Mesenchymal stem cell (in vitro differentiated cells and primary cell): ENCODE results near the gene TTLL9.

Experiments
- DNase-seq: peaks from one replicate; pipeline ENCODE4 v3.0.0-alpha.2; 2013
- H2AFZ ChIP-seq: one replicate; pipeline ENCODE4 v1.6.1; 2013; ENCODE audit warnings: low read depth, mild to moderate bottlenecking, control low read depth, inconsistent platforms, low read length, moderate library complexity
- H2AK5ac ChIP-seq: 2 replicates; pipeline ENCODE4 v1.6.1; 2013; ENCODE audit warnings: low read length, moderate library complexity, mild to moderate bottlenecking, inconsistent platforms; ENCODE audit not compliant: severe bottlenecking
- H2BK120ac ChIP-seq: one replicate; pipeline ENCODE4 v1.6.1; 2013; ENCODE audit warnings: low read depth, mild to moderate bottlenecking, inconsistent platforms, low read length, moderate library complexity
- H2BK12ac ChIP-seq, 2 experiments: one replicate each; pipeline ENCODE4 v1.6.1; 2013; ENCODE audit warnings: inconsistent platforms in 2 of 2, low read length in 2 of 2, mild to moderate bottlenecking in 2 of 2, moderate library complexity in 2 of 2, control low read depth in 1 of 2
- H2BK15ac ChIP-seq: one replicate; pipeline ENCODE4 v1.6.1; 2013; ENCODE audit warnings: mild to moderate bottlenecking, low read depth, inconsistent platforms; ENCODE audit not compliant: poor library complexity, severe bottlenecking
- H2BK5ac ChIP-seq: 2 replicates; pipeline ENCODE4 v1.6.1; 2013; ENCODE audit warnings: low read depth, mild to moderate bottlenecking, low read length, control low read depth, inconsistent platforms; ENCODE audit not compliant: poor library complexity, severe bottlenecking
- H3K14ac ChIP-seq, 2 experiments: one replicate each; pipeline ENCODE4 v1.6.1; 2013; ENCODE audit warnings: inconsistent platforms in 2 of 2, low read length in 2 of 2, control low read depth in 1 of 2, mild to moderate bottlenecking in 1 of 2, moderate library complexity in 1 of 2
- H3K18ac ChIP-seq, 2 experiments: one replicate each; pipeline ENCODE4 v1.6.1; 2013; ENCODE audit warnings: inconsistent platforms in 2 of 2, low read length in 2 of 2, control low read depth in 1 of 2, low read depth in 1 of 2, mild to moderate bottlenecking in 1 of 2
- H3K23ac ChIP-seq, 2 experiments: one replicate each; pipeline ENCODE4 v1.6.1; 2013; ENCODE audit warnings: inconsistent platforms in 2 of 2, low read length in 2 of 2, mild to moderate bottlenecking in 2 of 2, moderate library complexity in 2 of 2, control low read depth in 1 of 2
- H3K27ac ChIP-seq: 2 replicates; pipeline ENCODE4 v1.5.1; 2013; ENCODE audit warnings: mild to moderate bottlenecking, moderate library complexity, low read length, control low read depth, inconsistent platforms; ENCODE audit not compliant: poor library complexity, severe bottlenecking
- H3K27me3 ChIP-seq, 2 experiments: 2 replicates each; pipeline versions ENCODE4 v1.6.1 to v1.7.0; 2013; ENCODE audit warnings: low read length in 2 of 2, mild to moderate bottlenecking in 2 of 2, moderate library complexity in 2 of 2, control low read depth in 1 of 2, inconsistent platforms in 1 of 2; ENCODE audit not compliant: control insufficient read depth in 1 of 2, insufficient read depth in 1 of 2
- H3K36me3 ChIP-seq, 2 experiments: 2 replicates each; pipeline versions ENCODE4 v1.6.1 to v1.7.0; 2013; ENCODE audit warnings: low read length in 2 of 2, control low read depth in 1 of 2, inconsistent platforms in 1 of 2, low read depth in 1 of 2, mild to moderate bottlenecking in 1 of 2; ENCODE audit not compliant: insufficient read depth in 2 of 2, control insufficient read depth in 1 of 2
- H3K4ac ChIP-seq, 2 experiments: one replicate each; pipeline ENCODE4 v1.6.1; 2013; ENCODE audit warnings: inconsistent platforms in 2 of 2, low read length in 2 of 2, mild to moderate bottlenecking in 2 of 2, moderate library complexity in 2 of 2, control low read depth in 1 of 2, low read depth in 1 of 2
- H3K4me1 ChIP-seq: 2 replicates; pipeline ENCODE4 v1.6.1; 2013; ENCODE audit warnings: low read depth, low read length, control low read depth; ENCODE audit not compliant: control insufficient read depth, insufficient read depth
- H3K4me2 ChIP-seq: 2 replicates; pipeline ENCODE4 v1.6.1; 2013; ENCODE audit warnings: low read length, mild to moderate bottlenecking, inconsistent platforms; ENCODE audit not compliant: poor library complexity, severe bottlenecking
- H3K4me3 ChIP-seq, 2 experiments: 2 replicates each; pipeline versions ENCODE4 v1.5.1 to v1.7.0; 2013; ENCODE audit warnings: low read length in 2 of 2, mild to moderate bottlenecking in 2 of 2, control low read depth in 1 of 2, low read depth in 1 of 2; ENCODE audit not compliant: insufficient read depth in 1 of 2
- H3K79me1 ChIP-seq: replicated peaks from 2 replicates; pipeline ENCODE4 v1.6.1; 2013; ENCODE audit warnings: mild to moderate bottlenecking, control low read depth, low read length, inconsistent platforms; ENCODE audit not compliant: poor library complexity, severe bottlenecking
- H3K9ac ChIP-seq: 2 replicates; pipeline ENCODE4 v1.7.0; 2013; ENCODE audit warnings: mild to moderate bottlenecking, low read length, moderate library complexity
- H3K9me3 ChIP-seq: 2 replicates; pipeline ENCODE4 v1.7.0; 2013; ENCODE audit warnings: mild to moderate bottlenecking, low read length; ENCODE audit not compliant: control insufficient read depth
- H4K8ac ChIP-seq: one replicate; pipeline ENCODE4 v1.6.1; 2013; ENCODE audit warnings: inconsistent platforms, mild to moderate bottlenecking, low read length, moderate library complexity
- H4K91ac ChIP-seq: one replicate; pipeline ENCODE4 v1.6.1; 2013; ENCODE audit warnings: mild to moderate bottlenecking, low read length, inconsistent platforms
- WGBS: methylation state at CpG from one replicate; pipeline ENCODE4 v1.1.7; 2013; ENCODE audit warnings: mixed read lengths; 5-methylcytosine and 5-hydroxymethylcytosine counted together

Gene TTLL9

DNA sequence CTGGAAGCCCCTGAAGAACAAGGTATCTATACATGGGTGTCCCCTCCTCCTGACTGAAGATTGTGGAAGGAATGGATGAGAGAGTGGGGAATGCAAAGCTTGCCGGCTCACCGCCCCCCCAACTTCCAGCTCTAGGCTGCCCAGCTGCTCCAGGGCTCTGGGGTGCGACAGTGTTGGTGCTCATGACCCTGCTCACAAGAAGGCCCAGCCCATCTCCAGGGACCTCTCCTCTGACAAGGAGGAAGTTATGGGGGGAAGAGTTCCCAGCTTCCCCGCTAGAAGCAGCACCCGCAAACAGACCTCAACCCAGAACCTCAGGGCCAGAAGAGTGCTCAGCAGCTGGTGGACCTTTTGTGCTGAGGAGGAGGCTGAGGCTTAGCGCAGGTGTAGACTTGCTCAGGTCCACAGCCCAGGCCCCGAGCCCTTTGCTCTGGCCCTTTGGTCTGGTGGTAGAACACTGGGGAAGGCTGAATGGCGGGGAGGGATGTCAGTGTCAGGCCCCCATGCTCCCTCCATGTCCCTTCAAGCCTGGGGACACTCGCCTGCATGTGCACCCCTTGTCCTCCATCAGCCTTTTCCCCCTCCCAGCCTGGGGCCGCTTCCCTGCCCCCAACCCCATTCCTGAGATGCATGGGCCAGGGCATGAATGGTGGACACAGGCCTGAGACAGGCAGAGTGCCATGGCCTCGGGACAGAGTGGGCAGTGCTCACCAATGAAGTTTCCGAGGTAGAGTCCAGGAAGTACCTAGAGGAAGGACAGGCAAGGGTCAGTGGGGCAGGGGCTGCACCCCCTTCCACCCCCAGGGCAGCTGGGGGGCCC lies 1.4 kb upstream of the TTLL9 start:
- no peak overlapping the region for H3K23ac ChIP-seq
- no peak overlapping the region for H2AFZ ChIP-seq
- peaks cover 12% of the 10 kb centered on the region for H3K4me1 ChIP-seq
- no peak overlapping the region for H3K14ac ChIP-seq
- no peak overlapping the region for H4K8ac ChIP-seq
- no peak overlapping the region for H3K27ac ChIP-seq
- H3K4me2 ChIP-seq: no peak overlapping the region
- no peak overlapping the region for H2BK5ac ChIP-seq
- WGBS: 87% methylated on average over 11 of the region's 12 CpGs
- DNase-seq: no peak
- H3K79me1 ChIP-seq: no peaks in the 10 kb centered on the region
- no peaks in the 10 kb centered on the region for H3K9me3 ChIP-seq
- H2AK5ac ChIP-seq: no peak overlapping the region
- H2BK12ac ChIP-seq: no peak overlapping the region
- peaks cover 81 to 86% of the 10 kb centered on the region in 2 experiments for H3K27me3 ChIP-seq
- no peak overlapping the region for H2BK120ac ChIP-seq
- H3K4ac ChIP-seq: no peak overlapping the region
- no peaks in the 10 kb centered on the region for H3K36me3 ChIP-seq
- H4K91ac ChIP-seq: no peak overlapping the region
- H3K9ac ChIP-seq: no peak overlapping the region
- H2BK15ac ChIP-seq: no peak overlapping the region
- no peak overlapping the region for H3K4me3 ChIP-seq
- H3K18ac ChIP-seq: no peak overlapping the region

GRCh38 chr20:31869673-31869941 lies 827 bp upstream of the TTLL9 start:
- Histone ChIP-seq H3K9ac (peak overlapping the region; percentile 81), H3K4ac (no peak overlapping the region), H3K27me3 (peaks cover 78 to 83% of the 10 kb centered on the region in 2 experiments), H2BK12ac (no peak overlapping the region), H4K8ac (no peak overlapping the region), H3K4me2 (peak overlapping the region; percentile 79), H3K27ac (no peak overlapping the region), H2AK5ac (no peak overlapping the region), H3K14ac (peak overlapping the region in 1 of 2 experiments; percentile 35), H3K18ac (peak overlapping the region in 1 of 2 experiments; percentile 80), H2BK5ac (no peak overlapping the region), H3K36me3 (no peaks in the 10 kb centered on the region), H3K4me1 (peaks cover 12% of the 10 kb centered on the region), H2BK15ac (no peak overlapping the region), H3K9me3 (no peaks in the 10 kb centered on the region), H4K91ac (no peak overlapping the region), H3K79me1 (no peaks in the 10 kb centered on the region), H3K23ac (peak overlapping the region in 1 of 2 experiments; percentile 97), H3K4me3 (peak overlapping the region in 1 of 2 experiments; percentile 72), H2BK120ac (no peak overlapping the region), H2AFZ (peak overlapping the region; percentile 85)
- WGBS: 18% methylated on average over 1 of the region's 1 CpG
- no peak for DNase-seq

DNA sequence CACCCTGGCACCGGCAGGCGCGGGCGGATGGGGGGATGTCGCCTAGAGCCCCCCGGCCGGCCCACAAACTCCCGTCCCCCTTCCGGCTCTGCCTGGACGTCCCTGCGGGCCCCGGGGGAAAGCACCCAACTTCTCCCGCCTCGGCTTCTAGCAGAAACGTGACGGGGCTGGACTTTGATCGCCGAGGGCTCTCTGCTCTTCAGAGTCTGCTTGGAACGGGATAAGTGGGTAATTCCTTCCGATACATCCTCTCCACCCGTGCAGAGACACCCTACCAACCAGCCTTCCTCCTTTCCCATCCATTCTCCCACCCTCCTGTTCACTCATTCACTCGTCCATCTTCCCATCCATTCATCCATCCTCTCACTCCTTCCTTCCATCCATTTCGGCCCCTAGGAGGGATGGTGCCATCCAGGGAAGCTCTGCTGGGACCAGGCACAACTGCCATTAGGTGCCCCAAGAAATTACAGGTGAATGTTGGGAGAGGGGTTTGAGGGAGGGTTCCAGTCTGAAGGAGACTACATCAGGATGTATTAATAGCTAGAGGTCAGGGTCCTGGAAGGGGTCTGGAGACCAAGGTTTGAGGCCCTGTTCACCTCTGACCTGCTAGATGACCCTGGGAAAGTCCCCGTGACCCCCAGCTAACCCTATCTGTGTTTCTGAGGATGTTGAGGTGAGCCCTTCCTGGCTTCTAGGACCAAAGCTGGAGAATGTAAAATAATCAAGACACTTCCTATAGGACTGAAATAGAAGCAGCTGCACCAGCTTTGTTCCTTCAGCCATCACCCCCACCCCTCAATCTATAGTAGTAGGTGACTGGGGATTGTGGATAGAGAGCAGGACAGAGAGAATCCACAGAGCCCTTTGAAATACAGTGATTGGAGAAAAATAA lies 538 bp downstream of the TTLL9 start:
- H3K79me1 ChIP-seq: no peaks in the 10 kb centered on the region
- WGBS: 16% methylated on average over 24 of the region's 24 CpGs
- no peak overlapping the region for H3K14ac ChIP-seq
- H2BK15ac ChIP-seq: peak overlapping the region; percentile 19
- peaks cover 70 to 71% of the 10 kb centered on the region in 2 experiments for H3K27me3 ChIP-seq
- peak overlapping the region; percentile 79 for H3K4me2 ChIP-seq
- no peak for DNase-seq
- H2AK5ac ChIP-seq: no peak overlapping the region
- peak overlapping the region in 1 of 2 experiments; percentile 5 for H3K23ac ChIP-seq
- H3K4ac ChIP-seq: no peak overlapping the region
- no peak overlapping the region for H3K18ac ChIP-seq
- no peak overlapping the region for H2BK120ac ChIP-seq
- no peaks in the 10 kb centered on the region for H3K9me3 ChIP-seq
- no peak overlapping the region for H2AFZ ChIP-seq
- peak overlapping the region; percentile 59 to 72 for H3K4me3 ChIP-seq
- H3K9ac ChIP-seq: peak overlapping the region; percentile 81
- no peak overlapping the region for H3K27ac ChIP-seq
- H4K91ac ChIP-seq: no peak overlapping the region
- H3K36me3 ChIP-seq: no peaks in the 10 kb centered on the region
- peaks cover 12% of the 10 kb centered on the region for H3K4me1 ChIP-seq
- H2BK5ac ChIP-seq: no peak overlapping the region
- no peak overlapping the region for H2BK12ac ChIP-seq
- peak overlapping the region; percentile 14 for H4K8ac ChIP-seq

GRCh38 chr20:31871618-31871954 lies 1.2 kb downstream of the TTLL9 start:
- Histone ChIP-seq H2BK5ac (no peak overlapping the region), H3K23ac (no peak overlapping the region), H3K4ac (no peak overlapping the region), H4K8ac (no peak overlapping the region), H3K36me3 (no peaks in the 10 kb centered on the region), H3K9me3 (no peaks in the 10 kb centered on the region), H2AK5ac (no peak overlapping the region), H3K4me3 (no peak overlapping the region), H3K18ac (no peak overlapping the region), H3K4me2 (no peak overlapping the region), H2AFZ (no peak overlapping the region), H3K4me1 (peaks cover 12% of the 10 kb centered on the region), H3K27ac (no peak overlapping the region), H3K27me3 (peaks cover 64 to 67% of the 10 kb centered on the region in 2 experiments), H2BK15ac (no peak overlapping the region), H3K14ac (no peak overlapping the region), H3K9ac (no peak overlapping the region), H2BK120ac (no peak overlapping the region), H4K91ac (no peak overlapping the region), H2BK12ac (no peak overlapping the region), H3K79me1 (no peaks in the 10 kb centered on the region)
- no peak for DNase-seq
- no CpG with 5 or more reads among the region's 1 CpG for WGBS
